H7 (cell line): Measurements from ENCODE around the gene DNAH10. TPM values are rescaled to one million over a fixed set of nuclear protein-coding genes. Genes with fewer than 3 reads are reported as not detected.

Experiments used
- DNase-seq: peaks from one replicate; pipeline ENCODE4 v3.0.0; 2012
- H3K27me3 ChIP-seq: 2 replicates; pipeline ENCODE4 v1.6.0; 2011; ENCODE audit warnings: mild to moderate bottlenecking, low read length; ENCODE audit not compliant: control insufficient read depth, insufficient read depth
- H3K36me3 ChIP-seq: replicated peaks from 2 replicates; pipeline ENCODE4 v1.5.1; 2011; ENCODE audit warnings: low read length; ENCODE audit not compliant: control insufficient read depth, insufficient read depth
- H3K4me3 ChIP-seq: 2 replicates; pipeline ENCODE4 v1.5.1; 2011; ENCODE audit warnings: low read depth, mild to moderate bottlenecking, control low read depth, low read length, moderate library complexity; ENCODE audit not compliant: insufficient read depth
- total RNA-seq: library from RNA; depleted of rRNA; stranded (reverse); fragments of >200 nt; shearing (Covaris generic); gene quantifications from 2 replicates; pipeline ENCODE4 v1.2.3, GENCODE V29; 2014

The DNAH10 gene
- total RNA-seq, 1 experiment from 2014 or later = 0.03 TPM

GRCh38 chr12:123829561-123829960 is 67.5 kb downstream of the DNAH10 start:
- no peak for DNase-seq
- Histone ChIP-seq H3K36me3 (no peaks in the 10 kb centered on the region), H3K4me3 (no peak overlapping the region), H3K27me3 (no peaks in the 10 kb centered on the region)

GRCh38 chr12:123830675-123831074 is 68.6 kb downstream of the DNAH10 start:
- Histone ChIP-seq H3K36me3 (no peaks in the 10 kb centered on the region), H3K4me3 (no peak overlapping the region), H3K27me3 (no peaks in the 10 kb centered on the region)
- DNase-seq = no peak

- no peak overlapping the region for H3K4me3 ChIP-seq
- DNase-seq = no peak
- H3K36me3 ChIP-seq = no peaks in the 10 kb centered on the region
- H3K27me3 ChIP-seq = no peaks in the 10 kb centered on the region
Observed at GRCh38 chr12:123832052-123832451, 70.0 kb downstream of the DNAH10 start.

GRCh38 chr12:123833830-123834229 is 71.7 kb downstream of the DNAH10 start:
- Histone ChIP-seq H3K27me3 (no peaks in the 10 kb centered on the region), H3K4me3 (no peak overlapping the region), H3K36me3 (no peaks in the 10 kb centered on the region)
- DNase-seq = no peak

GRCh38 chr12:123834845-123835244 is 72.7 kb downstream of the DNAH10 start:
- no peak overlapping the region for H3K4me3 ChIP-seq
- no peaks in the 10 kb centered on the region for H3K27me3 ChIP-seq
- H3K36me3 ChIP-seq = no peaks in the 10 kb centered on the region
- DNase-seq = no peak

GRCh38 chr12:123836292-123836691 is 74.2 kb downstream of the DNAH10 start:
- no peak overlapping the region for H3K4me3 ChIP-seq
- H3K27me3 ChIP-seq = no peaks in the 10 kb centered on the region
- no peaks in the 10 kb centered on the region for H3K36me3 ChIP-seq
- no peak for DNase-seq

- no peaks in the 10 kb centered on the region for H3K36me3 ChIP-seq
- no peak overlapping the region for H3K4me3 ChIP-seq
- DNase-seq = no peak
- no peaks in the 10 kb centered on the region for H3K27me3 ChIP-seq
Observed at GRCh38 chr12:123839826-123840225, 77.7 kb downstream of the DNAH10 start.

- Histone ChIP-seq H3K4me3 (no peak overlapping the region), H3K27me3 (no peaks in the 10 kb centered on the region), H3K36me3 (no peaks in the 10 kb centered on the region)
- no peak for DNase-seq
Observed at GRCh38 chr12:123840765-123841425, 78.8 kb downstream of the DNAH10 start.

GRCh38 chr12:123843912-123844748 is 82.0 kb downstream of the DNAH10 start:
- Histone ChIP-seq H3K36me3 (no peaks in the 10 kb centered on the region), H3K27me3 (no peaks in the 10 kb centered on the region), H3K4me3 (no peak overlapping the region)
- DNase-seq = no peak

- H3K27me3 ChIP-seq = no peaks in the 10 kb centered on the region
- H3K4me3 ChIP-seq = no peak overlapping the region
- DNase-seq = no peak
- H3K36me3 ChIP-seq = no peaks in the 10 kb centered on the region
Observed at GRCh38 chr12:123845881-123846280, 83.8 kb downstream of the DNAH10 start.

GRCh38 chr12:123846340-123846739 is 84.2 kb downstream of the DNAH10 start:
- Histone ChIP-seq H3K27me3 (no peaks in the 10 kb centered on the region), H3K4me3 (no peak overlapping the region), H3K36me3 (no peaks in the 10 kb centered on the region)
- DNase-seq = no peak

- Histone ChIP-seq H3K4me3 (no peak overlapping the region), H3K27me3 (no peaks in the 10 kb centered on the region), H3K36me3 (no peaks in the 10 kb centered on the region)
- no peak for DNase-seq
Observed at GRCh38 chr12:123847019-123847418, 84.9 kb downstream of the DNAH10 start.

GRCh38 chr12:123847876-123848275 is 85.8 kb downstream of the DNAH10 start:
- Histone ChIP-seq H3K27me3 (no peaks in the 10 kb centered on the region), H3K4me3 (no peak overlapping the region), H3K36me3 (no peaks in the 10 kb centered on the region)
- no peak for DNase-seq

GRCh38 chr12:123849517-123849916 is 87.4 kb downstream of the DNAH10 start:
- Histone ChIP-seq H3K27me3 (no peaks in the 10 kb centered on the region), H3K36me3 (no peaks in the 10 kb centered on the region), H3K4me3 (no peak overlapping the region)
- DNase-seq = no peak
